Umbilical cord (tissue), 2 donors: ENCODE data around the gene ERC1. TPM values are rescaled to one million over a fixed set of nuclear protein-coding genes. Genes with fewer than 3 reads are reported as not detected.
A peak's percentile ranks its signal among the peaks of the same experiment; 100 is the strongest.
"Not testable (repeated sequence)": the region's sequence is repeated elsewhere in the genome, so short reads cannot be mapped to it uniquely, and the experiment has no call there.

Experiments used
- DNase-seq: peaks from one replicate; pipeline ENCODE4 v3.0.0-alpha.2; 2015; ENCODE audit warnings: low spot score
- total RNA-seq: library from RNA; depleted of rRNA; stranded (reverse); fragments of >200 nt; gene quantifications from one replicate; pipeline ENCODE4 v1.2.3, GENCODE V29; 2014; ENCODE audit warnings: low replicate concordance; ENCODE audit not compliant: insufficient read depth

ERC1 gene
- total RNA-seq, 1 donor from 2014 or later = 124 TPM

- peak; percentile 42 for DNase-seq
Measured at GRCh38 chr12:1122786-1123185, 131.8 kb downstream of the ERC1 start.

DNA sequence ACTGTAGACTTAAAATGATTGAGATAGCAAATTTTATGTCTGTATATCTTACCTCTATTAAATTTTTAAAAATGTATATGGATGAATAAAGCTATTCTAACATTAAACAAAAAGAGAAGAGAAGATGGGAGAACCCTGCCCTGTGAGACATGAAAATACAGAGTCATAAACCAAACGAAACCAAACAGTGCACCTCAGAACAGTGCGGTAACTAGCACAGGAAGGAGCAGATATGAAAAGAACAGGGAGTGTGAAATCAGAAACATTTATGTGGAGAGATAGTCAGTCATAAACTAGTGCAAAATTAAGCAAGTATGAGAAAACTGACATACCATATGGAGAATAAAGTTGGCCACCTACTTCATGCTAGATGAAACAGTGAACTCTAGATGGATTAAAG, 135.1 kb downstream of the ERC1 start:
- DNase-seq = no peak

DNA sequence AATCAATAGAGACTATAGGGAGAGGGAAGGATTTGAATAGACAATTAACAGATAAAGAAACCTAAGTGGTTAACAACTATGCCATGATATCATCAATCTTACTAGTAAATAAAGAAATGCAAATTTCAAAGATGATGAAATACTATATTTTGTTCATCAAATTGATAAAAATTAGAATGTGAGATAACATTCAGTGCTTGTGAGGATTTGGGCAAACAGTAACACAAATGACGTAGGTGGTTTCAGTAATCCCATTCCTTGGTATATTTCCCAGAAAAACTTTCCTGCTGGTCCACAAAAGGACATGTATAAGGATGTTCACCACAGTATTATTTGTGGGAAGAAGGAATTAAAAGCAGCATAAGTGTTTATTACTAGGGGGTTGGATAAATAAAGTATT, 136.0 kb downstream of the ERC1 start:
- DNase-seq = no peak

DNA sequence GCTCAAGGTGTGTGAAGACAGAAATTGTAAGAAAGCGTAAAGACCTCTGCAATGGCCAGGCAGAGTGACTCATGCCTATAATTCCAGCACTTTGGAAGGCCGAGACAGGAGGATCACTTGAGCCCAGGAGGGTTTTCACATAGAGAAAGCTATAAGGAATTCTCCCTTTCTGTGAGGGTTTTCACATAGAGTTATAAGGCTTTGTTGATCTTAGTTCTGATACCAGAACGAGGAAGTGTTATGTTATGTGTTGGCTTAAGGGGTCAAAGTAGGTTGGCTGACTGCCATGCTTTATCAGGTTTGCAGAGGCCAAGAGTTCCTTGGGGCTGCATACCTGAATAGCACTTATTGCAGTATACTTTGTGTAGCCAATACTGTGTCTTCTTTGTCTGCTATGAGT, 139.1 kb downstream of the ERC1 start:
- DNase-seq = peak; percentile 36

GRCh38 chr12:1130571-1130970, 139.5 kb downstream of the ERC1 start:
- DNase-seq = no peak

DNA sequence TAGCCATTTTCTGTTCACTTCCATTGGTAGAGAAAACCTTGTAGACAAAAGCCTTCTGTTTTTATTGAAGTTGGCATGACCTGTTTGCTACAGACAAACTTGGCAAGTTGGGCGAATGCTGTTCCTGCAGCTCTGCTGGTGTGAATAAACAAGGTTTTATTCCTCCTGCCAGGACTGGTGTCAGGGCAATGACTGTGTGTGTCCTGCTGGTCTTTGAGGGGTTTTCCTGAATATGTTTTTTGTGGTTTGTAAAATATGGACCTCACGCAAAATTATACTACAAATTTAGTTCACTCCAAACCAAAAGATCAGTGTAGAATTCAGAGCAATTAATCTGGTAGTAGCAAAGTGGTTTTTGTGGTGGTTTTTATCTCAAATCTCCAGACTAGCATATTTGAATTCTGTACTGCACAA, 140.8 kb downstream of the ERC1 start:
- DNase-seq = no peak

- no peak for DNase-seq
Measured at GRCh38 chr12:1132311-1132710, 141.3 kb downstream of the ERC1 start.

- DNase-seq = no peak
Measured at GRCh38 chr12:1138691-1139090, 147.7 kb downstream of the ERC1 start.

DNA sequence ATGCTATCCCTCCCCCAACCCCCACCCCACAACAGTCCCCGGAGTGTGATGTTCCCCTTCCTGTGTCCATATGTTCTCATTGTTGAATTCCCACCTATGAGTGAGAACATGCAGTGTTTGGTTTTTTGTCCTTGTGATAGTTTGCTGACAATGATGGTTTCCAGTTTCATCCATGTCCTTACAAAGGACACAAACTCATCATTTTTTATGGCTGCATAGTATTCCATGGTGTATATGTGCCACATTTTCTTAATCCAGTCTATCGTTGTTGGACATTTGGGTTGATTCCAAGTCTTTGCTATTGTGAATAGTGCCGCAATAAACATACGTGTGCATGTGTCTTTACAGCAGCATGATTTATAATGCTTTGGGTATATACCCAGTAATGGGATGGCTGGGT, 155.7 kb downstream of the ERC1 start:
- not testable (repeated sequence) for DNase-seq

DNA sequence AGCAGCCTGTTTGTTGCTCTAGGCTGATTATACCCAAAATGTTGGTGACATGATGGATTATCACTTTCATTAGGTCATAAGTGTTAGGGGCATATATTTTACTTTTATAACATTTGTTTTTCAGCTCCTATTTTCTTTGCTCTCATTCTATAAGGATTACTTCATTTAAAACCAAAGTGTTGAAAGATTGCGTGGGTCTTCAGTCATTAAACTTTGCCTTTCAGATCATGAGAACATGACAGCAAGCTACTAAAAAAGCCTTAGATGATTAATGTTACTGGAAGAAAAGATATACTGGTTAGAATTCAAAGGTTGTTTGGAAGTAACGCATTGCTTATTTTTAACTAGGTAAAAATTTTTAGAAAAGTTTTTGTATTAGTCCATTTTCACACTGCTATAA, 156.8 kb downstream of the ERC1 start:
- no peak for DNase-seq

- DNase-seq = no peak
Measured at GRCh38 chr12:1157046-1157445, 166.0 kb downstream of the ERC1 start.

GRCh38 chr12:1161197-1161596, 170.2 kb downstream of the ERC1 start:
- DNase-seq = no peak

GRCh38 chr12:1162081-1162760, 171.2 kb downstream of the ERC1 start:
- DNase-seq = no peak

DNA sequence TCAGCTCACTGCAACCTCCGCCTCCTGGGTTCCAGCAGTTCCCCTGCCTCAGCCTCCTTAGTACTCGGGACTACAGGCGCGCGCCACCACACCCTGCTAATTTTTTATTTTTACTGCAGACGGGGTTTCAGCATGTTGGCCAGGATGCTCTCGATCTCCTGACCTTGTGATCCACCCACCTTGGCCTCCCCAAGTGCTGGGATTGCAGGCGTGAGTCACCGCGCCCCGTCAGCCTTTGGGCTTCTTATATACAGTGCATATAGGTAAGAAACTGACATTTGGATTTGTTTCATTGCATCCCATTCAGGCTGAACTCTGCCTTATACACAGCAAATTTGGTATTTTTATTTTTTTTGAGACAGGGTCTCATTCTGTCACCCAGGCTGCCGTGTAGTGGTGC, 176.8 kb downstream of the ERC1 start:
- DNase-seq = no peak

- DNase-seq = no peak
Measured at GRCh38 chr12:1170411-1170810, 179.4 kb downstream of the ERC1 start.

GRCh38 chr12:1171657-1172408, 180.8 kb downstream of the ERC1 start:
- peak; percentile 33 for DNase-seq

GRCh38 chr12:1173781-1174617, 183.0 kb downstream of the ERC1 start:
- DNase-seq = no peak

GRCh38 chr12:1174659-1175058, 183.6 kb downstream of the ERC1 start:
- DNase-seq = no peak

DNA sequence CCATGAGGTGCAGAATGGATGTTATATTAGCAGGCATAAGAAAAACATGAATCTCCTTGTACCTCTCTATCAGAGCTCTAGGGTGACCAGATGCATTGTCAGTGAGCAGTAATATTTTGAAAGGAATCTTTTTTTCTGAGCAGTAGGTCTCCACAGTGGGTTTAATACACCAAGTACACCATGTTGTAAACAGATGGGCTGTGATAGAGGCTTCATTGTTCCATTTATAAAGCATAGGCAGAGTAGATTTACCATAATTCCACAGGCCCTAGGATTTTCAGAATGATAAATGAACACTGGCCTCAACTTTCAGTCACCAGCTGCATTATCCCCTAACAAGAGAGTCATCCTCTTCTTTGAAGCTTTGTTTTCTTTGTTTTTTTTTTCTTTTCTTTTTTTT, 185.2 kb downstream of the ERC1 start:
- DNase-seq = no peak

- no peak for DNase-seq
Measured at GRCh38 chr12:1179128-1179527, 188.1 kb downstream of the ERC1 start.

GRCh38 chr12:1182069-1182468, 191.0 kb downstream of the ERC1 start:
- DNase-seq = peak; percentile 87

DNA sequence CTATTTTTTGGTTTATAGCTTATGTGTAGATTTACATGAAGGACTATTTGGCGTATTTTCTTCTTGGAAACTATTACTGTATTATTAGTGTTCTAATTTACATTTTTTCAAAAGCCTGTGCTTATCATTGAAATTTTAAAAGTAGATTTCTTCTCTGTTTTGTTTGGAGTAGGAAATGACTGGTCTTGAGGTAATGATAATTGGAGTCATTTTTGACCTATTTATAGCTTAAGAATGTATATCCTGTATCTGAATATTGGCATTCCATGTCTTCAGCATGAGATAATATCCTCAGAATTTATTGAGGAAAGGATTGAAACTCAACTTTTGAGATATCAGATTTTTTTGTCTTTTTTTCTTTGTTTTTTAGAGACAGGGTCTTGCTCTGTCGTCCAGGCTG, 193.4 kb downstream of the ERC1 start:
- DNase-seq = no peak
